HepG2 (cell line): ENCODE data around the gene GUCY1A2. TPM values are rescaled to one million over a fixed set of nuclear protein-coding genes. Genes with fewer than 3 reads are reported as not detected.

Experiments
- HMG20B ChIP-seq: conservative IDR thresholded peaks from 2 replicates; pipeline ENCODE4 v1.6.1; 2016; ENCODE audit warnings: missing genetic modification reagents, missing compliant biosample characterization
- KDM5B ChIP-seq: sonication (generic); formaldehyde crosslinking; IDR thresholded peaks from 2 replicates; pipeline ENCODE4 v1.4.0; 2020; ENCODE audit warnings: missing genetic modification reagents, mild to moderate bottlenecking, borderline replicate concordance
- MIER3 ChIP-seq: IDR thresholded peaks from 2 replicates; pipeline ENCODE4 v1.6.1; 2016; ENCODE audit warnings: missing compliant biosample characterization, borderline replicate concordance
- NR1H2 ChIP-seq: sonication (generic); formaldehyde crosslinking; IDR thresholded peaks from 2 replicates; pipeline ENCODE4 v1.8.1; 2022; ENCODE audit warnings: low read depth, missing genetic modification reagents, borderline replicate concordance
- ZIK1 ChIP-seq: sonication (generic); formaldehyde crosslinking; IDR thresholded peaks from 2 replicates; pipeline ENCODE4 v1.5.0; 2020; ENCODE audit warnings: mild to moderate bottlenecking, low read depth, missing genetic modification reagents, borderline replicate concordance
- ZNF589 ChIP-seq: sonication (generic); formaldehyde crosslinking; conservative IDR thresholded peaks from 2 replicates; pipeline ENCODE4 v1.8.0; 2022; ENCODE audit warnings: mild to moderate bottlenecking, moderate library complexity, missing genetic modification reagents
- ZNF776 ChIP-seq: sonication (generic); formaldehyde crosslinking; IDR thresholded peaks from 2 replicates; pipeline ENCODE4 v1.4.0; 2020; ENCODE audit warnings: mild to moderate bottlenecking, missing genetic modification reagents
- polyA plus RNA-seq, 8 experiments: library from polyadenylated mRNA; depleted of rRNA in 3 of 8; stranded (reverse) in 7 of 8; unstranded in 1 of 8; fragments of >200 nt; fragmentation: Illumina TruSeq in 4 of 8; extraction: Trizol in 4 of 8; gene quantifications; 2 replicates each; pipeline versions ENCODE4 v1.2.1 to v1.2.3, GENCODE V29; 2011 to 2016; ENCODE audit warnings: low read depth in 4 of 8, missing spikeins in 1 of 8, mixed read lengths in 1 of 8; ENCODE audit not compliant: insufficient read depth in 1 of 8
- total RNA-seq, 5 experiments: library from RNA; depleted of rRNA; stranded (reverse); fragments of >200 nt; fragmentation: Illumina TruSeq; extraction: Trizol; gene quantifications; 2 replicates each; pipeline ENCODE4 v1.2.3, GENCODE V29; 2016; ENCODE audit warnings: low read depth in 1 of 5
- TF ChIP-seq, protein P1 (sequence below): sonication (generic); formaldehyde crosslinking; IDR thresholded peaks from 2 replicates; pipeline ENCODE4 v1.5.0; 2020; ENCODE audit warnings: mild to moderate bottlenecking, missing genetic modification reagents, borderline replicate concordance
- TF ChIP-seq, protein P2 (sequence below): IDR thresholded peaks from 2 replicates; pipeline ENCODE4 v1.6.1; 2012; ENCODE audit warnings: low read length, improper control_type of control experiment
- TF ChIP-seq, protein P3 (sequence below): sonication (generic); formaldehyde crosslinking; IDR thresholded peaks from 2 replicates; pipeline ENCODE4 v1.5.0; 2020; ENCODE audit warnings: missing genetic modification reagents
- TF ChIP-seq, protein P4 (sequence below): sonication (generic); formaldehyde crosslinking; IDR thresholded peaks from 2 replicates; pipeline ENCODE4 v1.4.0; 2020; ENCODE audit warnings: missing genetic modification reagents, mild to moderate bottlenecking, borderline replicate concordance
- TF ChIP-seq, protein P5 (sequence below): sonication (generic); formaldehyde crosslinking; IDR thresholded peaks from 2 replicates; pipeline ENCODE4 v1.5.1; 2020; ENCODE audit warnings: mild to moderate bottlenecking, missing genetic modification reagents

GUCY1A2 gene
- total and polyA plus RNA-seq, 2 of the 13 experiments (the other 11 are each of a cell fraction or from before 2014, with no cell fraction given) = 0.01 to 0.07 TPM

DNA sequence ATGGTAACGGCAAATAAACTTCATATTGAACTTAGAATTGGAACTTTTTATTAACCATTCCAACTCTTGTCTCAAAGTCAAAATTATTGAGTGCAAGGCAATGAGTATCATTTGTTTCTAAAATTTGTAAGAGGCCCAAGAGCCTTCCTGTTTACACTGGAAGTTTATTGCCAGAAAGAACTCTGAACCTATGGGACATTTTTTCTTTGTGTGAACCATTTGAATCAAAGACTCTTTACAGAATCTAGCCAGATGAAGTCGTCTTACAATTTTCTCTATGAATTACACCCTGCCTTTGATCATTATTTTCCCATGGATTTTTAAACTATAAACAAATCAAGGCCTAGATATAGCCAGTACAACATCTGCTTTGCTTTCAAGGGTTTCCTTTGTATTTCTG, 2.3 kb upstream of the GUCY1A2 start (continued):
- TF ChIP-seq, protein P1, sequence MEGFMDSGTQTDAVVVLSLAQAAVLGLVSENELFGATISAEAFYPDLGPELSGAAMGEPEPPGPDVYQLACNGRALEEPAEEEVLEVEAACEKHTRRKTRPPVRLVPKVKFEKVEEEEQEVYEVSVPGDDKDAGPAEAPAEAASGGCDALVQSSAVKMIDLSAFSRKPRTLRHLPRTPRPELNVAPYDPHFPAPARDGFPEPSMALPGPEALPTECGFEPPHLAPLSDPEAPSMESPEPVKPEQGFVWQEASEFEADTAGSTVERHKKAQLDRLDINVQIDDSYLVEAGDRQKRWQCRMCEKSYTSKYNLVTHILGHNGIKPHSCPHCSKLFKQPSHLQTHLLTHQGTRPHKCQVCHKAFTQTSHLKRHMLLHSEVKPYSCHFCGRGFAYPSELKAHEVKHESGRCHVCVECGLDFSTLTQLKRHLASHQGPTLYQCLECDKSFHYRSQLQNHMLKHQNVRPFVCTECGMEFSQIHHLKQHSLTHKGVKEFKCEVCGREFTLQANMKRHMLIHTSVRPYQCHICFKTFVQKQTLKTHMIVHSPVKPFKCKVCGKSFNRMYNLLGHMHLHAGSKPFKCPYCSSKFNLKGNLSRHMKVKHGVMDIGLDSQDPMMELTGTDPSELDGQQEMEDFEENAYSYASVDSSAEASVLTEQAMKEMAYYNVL (CRISPR knock-in tag) = no peak
- TF ChIP-seq NR1H2 (CRISPR knock-in tag) (no peak), KDM5B (CRISPR knock-in tag) (no peak), HMG20B (no peak), ZIK1 (CRISPR knock-in tag) (no peak), ZNF589 (CRISPR knock-in tag) (no peak), ZNF776 (CRISPR knock-in tag) (no peak), MIER3 (no peak)
- TF ChIP-seq, protein P2, sequence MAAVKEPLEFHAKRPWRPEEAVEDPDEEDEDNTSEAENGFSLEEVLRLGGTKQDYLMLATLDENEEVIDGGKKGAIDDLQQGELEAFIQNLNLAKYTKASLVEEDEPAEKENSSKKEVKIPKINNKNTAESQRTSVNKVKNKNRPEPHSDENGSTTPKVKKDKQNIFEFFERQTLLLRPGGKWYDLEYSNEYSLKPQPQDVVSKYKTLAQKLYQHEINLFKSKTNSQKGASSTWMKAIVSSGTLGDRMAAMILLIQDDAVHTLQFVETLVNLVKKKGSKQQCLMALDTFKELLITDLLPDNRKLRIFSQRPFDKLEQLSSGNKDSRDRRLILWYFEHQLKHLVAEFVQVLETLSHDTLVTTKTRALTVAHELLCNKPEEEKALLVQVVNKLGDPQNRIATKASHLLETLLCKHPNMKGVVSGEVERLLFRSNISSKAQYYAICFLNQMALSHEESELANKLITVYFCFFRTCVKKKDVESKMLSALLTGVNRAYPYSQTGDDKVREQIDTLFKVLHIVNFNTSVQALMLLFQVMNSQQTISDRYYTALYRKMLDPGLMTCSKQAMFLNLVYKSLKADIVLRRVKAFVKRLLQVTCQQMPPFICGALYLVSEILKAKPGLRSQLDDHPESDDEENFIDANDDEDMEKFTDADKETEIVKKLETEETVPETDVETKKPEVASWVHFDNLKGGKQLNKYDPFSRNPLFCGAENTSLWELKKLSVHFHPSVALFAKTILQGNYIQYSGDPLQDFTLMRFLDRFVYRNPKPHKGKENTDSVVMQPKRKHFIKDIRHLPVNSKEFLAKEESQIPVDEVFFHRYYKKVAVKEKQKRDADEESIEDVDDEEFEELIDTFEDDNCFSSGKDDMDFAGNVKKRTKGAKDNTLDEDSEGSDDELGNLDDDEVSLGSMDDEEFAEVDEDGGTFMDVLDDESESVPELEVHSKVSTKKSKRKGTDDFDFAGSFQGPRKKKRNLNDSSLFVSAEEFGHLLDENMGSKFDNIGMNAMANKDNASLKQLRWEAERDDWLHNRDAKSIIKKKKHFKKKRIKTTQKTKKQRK = no peak
- TF ChIP-seq, protein P3, sequence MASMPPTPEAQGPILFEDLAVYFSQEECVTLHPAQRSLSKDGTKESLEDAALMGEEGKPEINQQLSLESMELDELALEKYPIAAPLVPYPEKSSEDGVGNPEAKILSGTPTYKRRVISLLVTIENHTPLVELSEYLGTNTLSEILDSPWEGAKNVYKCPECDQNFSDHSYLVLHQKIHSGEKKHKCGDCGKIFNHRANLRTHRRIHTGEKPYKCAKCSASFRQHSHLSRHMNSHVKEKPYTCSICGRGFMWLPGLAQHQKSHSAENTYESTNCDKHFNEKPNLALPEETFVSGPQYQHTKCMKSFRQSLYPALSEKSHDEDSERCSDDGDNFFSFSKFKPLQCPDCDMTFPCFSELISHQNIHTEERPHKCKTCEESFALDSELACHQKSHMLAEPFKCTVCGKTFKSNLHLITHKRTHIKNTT (CRISPR knock-in tag) = no peak
- TF ChIP-seq, protein P4, sequence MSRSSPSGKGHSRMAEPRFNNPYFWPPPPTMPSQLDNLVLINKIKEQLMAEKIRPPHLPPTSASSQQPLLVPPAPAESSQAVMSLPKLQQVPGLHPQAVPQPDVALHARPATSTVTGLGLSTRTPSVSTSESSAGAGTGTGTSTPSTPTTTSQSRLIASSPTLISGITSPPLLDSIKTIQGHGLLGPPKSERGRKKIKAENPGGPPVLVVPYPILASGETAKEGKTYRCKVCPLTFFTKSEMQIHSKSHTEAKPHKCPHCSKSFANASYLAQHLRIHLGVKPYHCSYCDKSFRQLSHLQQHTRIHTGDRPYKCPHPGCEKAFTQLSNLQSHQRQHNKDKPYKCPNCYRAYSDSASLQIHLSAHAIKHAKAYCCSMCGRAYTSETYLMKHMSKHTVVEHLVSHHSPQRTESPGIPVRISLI (CRISPR knock-in tag) = no peak
- TF ChIP-seq, protein P5, sequence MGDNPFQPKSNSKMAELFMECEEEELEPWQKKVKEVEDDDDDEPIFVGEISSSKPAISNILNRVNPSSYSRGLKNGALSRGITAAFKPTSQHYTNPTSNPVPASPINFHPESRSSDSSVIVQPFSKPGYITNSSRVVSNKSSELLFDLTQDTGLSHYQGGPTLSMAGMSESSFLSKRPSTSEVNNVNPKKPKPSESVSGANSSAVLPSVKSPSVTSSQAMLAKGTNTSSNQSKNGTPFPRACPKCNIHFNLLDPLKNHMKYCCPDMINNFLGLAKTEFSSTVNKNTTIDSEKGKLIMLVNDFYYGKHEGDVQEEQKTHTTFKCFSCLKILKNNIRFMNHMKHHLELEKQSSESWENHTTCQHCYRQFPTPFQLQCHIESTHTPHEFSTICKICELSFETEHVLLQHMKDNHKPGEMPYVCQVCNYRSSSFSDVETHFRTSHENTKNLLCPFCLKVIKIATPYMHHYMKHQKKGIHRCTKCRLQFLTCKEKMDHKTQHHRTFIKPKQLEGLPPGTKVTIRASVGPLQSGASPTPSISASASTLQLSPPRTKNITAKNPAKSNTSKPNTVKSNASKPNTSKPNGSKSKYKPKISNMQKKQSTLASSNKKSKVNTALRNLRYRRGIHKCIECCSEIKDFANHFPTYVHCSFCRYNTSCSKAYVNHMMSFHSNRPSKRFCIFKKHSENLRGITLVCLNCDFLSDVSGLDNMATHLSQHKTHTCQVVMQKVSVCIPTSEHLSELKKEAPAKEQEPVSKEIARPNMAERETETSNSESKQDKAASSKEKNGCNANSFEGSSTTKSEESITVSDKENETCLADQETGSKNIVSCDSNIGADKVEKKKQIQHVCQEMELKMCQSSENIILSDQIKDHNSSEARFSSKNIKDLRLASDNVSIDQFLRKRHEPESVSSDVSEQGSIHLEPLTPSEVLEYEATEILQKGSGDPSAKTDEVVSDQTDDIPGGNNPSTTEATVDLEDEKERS (CRISPR knock-in tag) = no peak
- TF ChIP-seq, all 625 proteins: peak for 0
